Activated CD4-positive, alpha-beta memory T cell treated with anti-CD3 and anti-CD28 coated beads, Interleukin-2, amount 10 ng/mL, durations not matched to agents 7 days and 5 days (primary cell): ENCODE measurements around the gene BCL6B. TPM values are rescaled to one million over a fixed set of nuclear protein-coding genes. Genes with fewer than 3 reads are reported as not detected.

ENCODE experiments used
- CTCF ChIA-PET: fragments of 350-600 bp; sonication (Branson Sonifier 250); formaldehyde crosslinking; loops from one replicate; lab custom pipeline; 2021; ENCODE audit warnings: antibody characterized with exemption, inconsistent platforms; lab: Charles Lee
- POLR2A ChIA-PET: fragments of 350-600 bp; sonication (Branson Sonifier 250); formaldehyde crosslinking; loops from one replicate; lab custom pipeline; 2021; ENCODE audit warnings: antibody characterized with exemption; lab: Charles Lee
- DNase-seq: peaks from one replicate; pipeline ENCODE4 v3.0.0-alpha.2; 2020
- H3K27ac Mint-ChIP-seq: one replicate; pipeline ENCODE4 v1.8.0; 2021; ENCODE audit warnings: mild to moderate bottlenecking, mixed read lengths
- H3K27me3 Mint-ChIP-seq: one replicate; pipeline ENCODE4 v1.8.0; 2021; ENCODE audit warnings: mixed read lengths
- H3K36me3 Mint-ChIP-seq: one replicate; pipeline ENCODE4 v1.8.0; 2021; ENCODE audit warnings: low read depth, mixed read lengths
- H3K4me1 Mint-ChIP-seq: one replicate; pipeline ENCODE4 v1.8.0; 2021; ENCODE audit warnings: mixed read lengths
- H3K4me3 Mint-ChIP-seq: one replicate; pipeline ENCODE4 v1.8.0; 2021; ENCODE audit warnings: mild to moderate bottlenecking, mixed read lengths
- H3K9me3 Mint-ChIP-seq: one replicate; pipeline ENCODE4 v1.8.0; 2021; ENCODE audit warnings: mixed read lengths
- total RNA-seq, 2 experiments: library from RNA; stranded (reverse); gene quantifications; one replicate each; pipeline ENCODE4 v1.2.3, GENCODE V29; 2021

BCL6B gene
- total RNA-seq, 2 experiments from 2014 or later, result 0.80 to 0.88 TPM

DNA sequence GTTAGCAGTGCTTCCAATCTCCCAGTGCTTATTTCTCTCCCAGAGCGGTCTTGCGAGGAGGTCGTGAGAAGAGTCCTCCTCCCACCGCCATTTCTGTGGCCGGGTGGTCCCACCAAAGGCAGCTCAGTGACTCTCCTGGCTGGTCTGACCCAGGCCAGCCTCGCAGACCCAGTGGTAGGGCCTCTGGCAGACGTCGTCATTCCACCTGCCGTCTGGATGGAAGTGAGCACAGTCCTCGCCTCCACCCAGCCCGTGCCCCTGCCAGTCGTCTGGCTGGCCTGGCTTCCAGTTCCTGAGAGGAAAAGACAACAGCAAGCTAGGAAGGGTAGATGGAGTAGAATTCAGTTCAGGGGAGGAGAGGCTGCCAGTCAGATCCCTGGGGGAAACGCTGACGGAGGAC is 52.1 kb downstream of the BCL6B start:
- no peak for DNase-seq
- Mint-ChIP-seq H3K4me1 (no peaks in the 10 kb centered on the region), H3K4me3 (no peak overlapping the region), H3K36me3 (no peaks in the 10 kb centered on the region), H3K27ac (no peak overlapping the region), H3K9me3 (no peaks in the 10 kb centered on the region), H3K27me3 (peaks cover 10% of the 10 kb centered on the region)
- ChIA-PET CTCF (interaction anchor here (0.8 kb wide), 1 partner anchor 78 kb away, joined by 3 read pairs; no protein-coding TSS in a partner anchor), POLR2A (no interaction called here)

- Mint-ChIP-seq H3K4me3 (no peak overlapping the region), H3K27ac (no peak overlapping the region), H3K9me3 (no peaks in the 10 kb centered on the region), H3K4me1 (peaks cover 25% of the 10 kb centered on the region), H3K36me3 (no peaks in the 10 kb centered on the region), H3K27me3 (peaks cover 12% of the 10 kb centered on the region)
- POLR2A ChIA-PET, result no interaction called here
- CTCF ChIA-PET, result no interaction called here
- no peak for DNase-seq
Observed at GRCh38 chr17:7077911-7078546, 55.2 kb downstream of the BCL6B start.

GRCh38 chr17:7078711-7079110 is 55.9 kb downstream of the BCL6B start:
- Mint-ChIP-seq H3K27me3 (peaks cover 13% of the 10 kb centered on the region), H3K4me3 (no peak overlapping the region), H3K36me3 (no peaks in the 10 kb centered on the region), H3K9me3 (no peaks in the 10 kb centered on the region), H3K27ac (no peak overlapping the region), H3K4me1 (peaks cover 30% of the 10 kb centered on the region)
- no peak for DNase-seq
- ChIA-PET POLR2A (no interaction called here), CTCF (interaction anchor here (1.3 kb wide), 1 partner anchor 58 kb away, joined by 3 read pairs; no protein-coding TSS in a partner anchor)

Other genes with a start within 250 kb of the BCL6B start
- gene FBXO39, start 246.8 kb upstream of the BCL6B start, total RNA-seq, result 1 to 10 TPM; 1.1 to 1.7 TPM
- not detected for gene TEKT1, start 191.3 kb upstream of the BCL6B start, total RNA-seq
- gene ALOX12, start 27.0 kb upstream of the BCL6B start, total RNA-seq, result not detected
- gene RNASEK, start 10.4 kb upstream of the BCL6B start, total RNA-seq, result 100 to 1,000 TPM; 187 to 194 TPM
- gene SLC16A13, start 13.0 kb downstream of the BCL6B start, total RNA-seq, result 10 to 100 TPM; 26.8 to 28.9 TPM
- under 1 TPM; 0.35 to 0.73 TPM for gene SLC16A11, start 21.0 kb downstream of the BCL6B start, total RNA-seq
- not detected for gene CLEC10A, start 57.2 kb downstream of the BCL6B start, total RNA-seq
- not detected for gene ASGR2, start 91.8 kb downstream of the BCL6B start, total RNA-seq
- under 1 TPM; 0.60 to 0.73 TPM for gene ASGR1, start 156.3 kb downstream of the BCL6B start, total RNA-seq
- gene DLG4, start 196.8 kb downstream of the BCL6B start, total RNA-seq, result 1 to 10 TPM; 5.2 to 5.3 TPM
- 100 to 1,000 TPM; 364 to 370 TPM for gene ACADVL, start 196.9 kb downstream of the BCL6B start, total RNA-seq
- gene DVL2, start 211.5 kb downstream of the BCL6B start, total RNA-seq, result 10 to 100 TPM; 47.2 to 49.1 TPM
- gene PHF23, start 216.4 kb downstream of the BCL6B start, total RNA-seq, result 10 to 100 TPM; 45.9 to 53.1 TPM
- gene GABARAP, start 219.4 kb downstream of the BCL6B start, total RNA-seq, result 100 to 1,000 TPM; 303 to 313 TPM
- 100 to 1,000 TPM; 170 to 175 TPM for gene CTDNEP1, start 228.7 kb downstream of the BCL6B start, total RNA-seq
- 10 to 100 TPM; 40.4 to 42.1 TPM for gene ELP5, start 229.2 kb downstream of the BCL6B start, total RNA-seq
- under 1 TPM; 0.15 to 0.80 TPM for gene CLDN7, start 239.4 kb downstream of the BCL6B start, total RNA-seq